HuH-7 (cell line): ENCODE data around the gene MET.
"Not testable (repeated sequence)": the region's sequence is repeated elsewhere in the genome, so short reads cannot be mapped to it uniquely, and the experiment has no call there.

Experiments
- DNase-seq: peaks from one replicate; pipeline ENCODE4 v3.0.0; 2011; ENCODE audit warnings: low spot score

Gene MET

GRCh38 chr7:116754186-116754585 is 82.2 kb downstream of the MET start:
- no peak for DNase-seq

GRCh38 chr7:116757283-116757682 is 85.3 kb downstream of the MET start:
- no peak for DNase-seq

- DNase-seq: not testable (repeated sequence)
Observed at GRCh38 chr7:116759642-116760041, 87.6 kb downstream of the MET start.

GRCh38 chr7:116762971-116763370 is 91.0 kb downstream of the MET start:
- DNase-seq: no peak

- no peak for DNase-seq
Observed at GRCh38 chr7:116763647-116764046, 91.7 kb downstream of the MET start.

GRCh38 chr7:116766881-116767280 is 94.9 kb downstream of the MET start:
- peak; percentile 15 for DNase-seq

- DNase-seq: no peak
Observed at GRCh38 chr7:116769546-116769945, 97.5 kb downstream of the MET start.

- no peak for DNase-seq
Observed at GRCh38 chr7:116770941-116771340, 98.9 kb downstream of the MET start.

- peak; percentile 13 for DNase-seq
Observed at GRCh38 chr7:116771640-116772039, 99.6 kb downstream of the MET start.

- DNase-seq: peak; percentile 25
Observed at GRCh38 chr7:116772423-116772863, 100.4 kb downstream of the MET start.

- DNase-seq: no peak
Observed at GRCh38 chr7:116772926-116773749, 101.1 kb downstream of the MET start.

- DNase-seq: no peak
Observed at GRCh38 chr7:116776046-116776445, 104.0 kb downstream of the MET start.

GRCh38 chr7:116776610-116777289 is 104.8 kb downstream of the MET start:
- no peak for DNase-seq

GRCh38 chr7:116777651-116778281 is 105.8 kb downstream of the MET start:
- no peak for DNase-seq

GRCh38 chr7:116779216-116779615 is 107.2 kb downstream of the MET start:
- no peak for DNase-seq

- DNase-seq: no peak
Observed at GRCh38 chr7:116779931-116780330, 107.9 kb downstream of the MET start.

GRCh38 chr7:116780521-116780920 is 108.5 kb downstream of the MET start:
- no peak for DNase-seq

- DNase-seq: no peak
Observed at GRCh38 chr7:116780966-116781365, 109.0 kb downstream of the MET start.

GRCh38 chr7:116781584-116781983 is 109.6 kb downstream of the MET start:
- DNase-seq: no peak

- no peak for DNase-seq
Observed at GRCh38 chr7:116782177-116782711, 110.2 kb downstream of the MET start.

GRCh38 chr7:116783666-116784318 is 111.8 kb downstream of the MET start:
- no peak for DNase-seq

GRCh38 chr7:116784647-116785046 is 112.7 kb downstream of the MET start:
- DNase-seq: no peak
